DND-41 (cell line): Measurements from ENCODE around the gene ZAR1.

Source experiments
- ATAC-seq: fragments of 200-7000 bp; cut with Tn5 transposase; 3 replicates; pipeline ENCODE4 v1.9.1; 2021; ENCODE audit warnings: low read depth; ENCODE audit not compliant: insufficient read depth
- DNase-seq: peaks from one replicate; pipeline ENCODE4 v3.0.0-alpha.2; 2020
- H2AFZ ChIP-seq: 2 replicates; pipeline ENCODE4 v1.6.0; 2012; ENCODE audit warnings: low read depth, low read length
- H3K27ac ChIP-seq: 2 replicates; pipeline ENCODE4 v1.5.1; 2012; ENCODE audit warnings: low read length, inconsistent platforms
- H3K27me3 ChIP-seq: fragments of 200-600 bp; sonication (generic); 2 replicates; pipeline ENCODE4 v1.6.0; 2012; ENCODE audit warnings: low read length, mild to moderate bottlenecking, inconsistent platforms; ENCODE audit not compliant: insufficient read depth, poor library complexity
- H3K36me3 ChIP-seq: 2 replicates; pipeline ENCODE4 v1.5.1; 2012; ENCODE audit warnings: low read length, inconsistent platforms; ENCODE audit not compliant: insufficient read depth
- H3K4me1 ChIP-seq: 2 replicates; pipeline ENCODE4 v1.5.1; 2012; ENCODE audit warnings: mild to moderate bottlenecking, low read length; ENCODE audit not compliant: insufficient read depth
- H3K4me2 ChIP-seq: 2 replicates; pipeline ENCODE4 v1.6.0; 2012; ENCODE audit warnings: mild to moderate bottlenecking, moderate library complexity, low read length, inconsistent platforms; ENCODE audit not compliant: insufficient read depth
- H3K4me3 ChIP-seq, 2 experiments: fragments of 200-600 bp in 1 of 2; shearing (Covaris generic) in 1 of 2; 2 replicates each; pipeline ENCODE4 v1.5.1; 2012 to 2016; ENCODE audit warnings: inconsistent platforms in 2 of 2, low read length in 2 of 2, mild to moderate bottlenecking in 2 of 2, low read depth in 1 of 2, moderate library complexity in 1 of 2
- H3K79me2 ChIP-seq: 2 replicates; pipeline ENCODE4 v1.6.0; 2012; ENCODE audit warnings: low read length, inconsistent platforms; ENCODE audit not compliant: insufficient read depth
- H3K9ac ChIP-seq: 2 replicates; pipeline ENCODE4 v1.6.0; 2012; ENCODE audit warnings: low read depth, mild to moderate bottlenecking, inconsistent platforms, low read length, moderate library complexity
- H3K9me3 ChIP-seq: 2 replicates; pipeline ENCODE4 v1.5.1; 2012; ENCODE audit warnings: low read length, moderate library complexity, mild to moderate bottlenecking, inconsistent platforms; ENCODE audit not compliant: insufficient read depth, severe bottlenecking
- H4K20me1 ChIP-seq: 2 replicates; pipeline ENCODE4 v1.6.0; 2012; ENCODE audit warnings: low read length; ENCODE audit not compliant: insufficient read depth
- EZH2 ChIP-seq: IDR thresholded peaks from 3 replicates; pipeline ENCODE4 v1.6.1; 2012; ENCODE audit warnings: borderline replicate concordance, low read depth, mild to moderate bottlenecking, moderate library complexity, low read length, inconsistent platforms; ENCODE audit not compliant: severe bottlenecking
- TF ChIP-seq, protein P1 (sequence below): IDR thresholded peaks from 2 replicates; pipeline ENCODE4 v1.5.1; 2012; ENCODE audit warnings: borderline replicate concordance, low read length, moderate library complexity, mild to moderate bottlenecking; ENCODE audit not compliant: poor library complexity, severe bottlenecking; ENCODE audit errors: extremely low read depth

The ZAR1 gene

GRCh38 chr4:48495941-48496340 is 5.9 kb downstream of the ZAR1 start:
- Histone ChIP-seq H4K20me1 (no peaks in the 10 kb centered on the region), H3K36me3 (peaks cover 26% of the 10 kb centered on the region)

DNA sequence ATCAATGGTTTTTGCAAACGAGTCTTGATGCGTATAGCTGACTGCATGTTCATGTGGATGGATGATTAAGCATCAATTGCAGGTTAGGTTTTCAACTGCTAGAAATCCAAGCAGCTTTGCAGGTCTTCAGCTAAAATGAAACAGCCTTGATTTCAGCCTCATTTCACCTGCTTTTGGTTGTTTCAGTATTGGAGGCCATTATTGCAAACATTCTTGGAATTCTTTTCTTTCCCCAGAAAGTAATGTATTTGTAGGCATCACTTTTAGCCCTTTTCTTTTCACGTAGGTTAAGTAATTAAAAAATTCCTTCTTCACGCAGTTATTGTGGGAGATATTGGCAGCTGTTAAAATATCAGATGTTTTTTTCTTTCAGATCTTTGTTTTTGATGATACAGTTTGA is 8.8 kb downstream of the ZAR1 start:
- H4K20me1 ChIP-seq, result no peaks in the 10 kb centered on the region
- H3K36me3 ChIP-seq, result peaks cover 44% of the 10 kb centered on the region
- no peak overlapping the region for H3K9ac ChIP-seq
- H3K27me3 ChIP-seq, result no peaks in the 10 kb centered on the region
- ATAC-seq, result no peak
- H3K79me2 ChIP-seq, result no peaks in the 10 kb centered on the region
- no peak overlapping the region for H3K27ac ChIP-seq
- H3K4me1 ChIP-seq, result no peaks in the 10 kb centered on the region
- H3K9me3 ChIP-seq, result no peaks in the 10 kb centered on the region
- no peak for DNase-seq
- H3K4me2 ChIP-seq, result no peak overlapping the region
- no peak for TF ChIP-seq EZH2
- no peak overlapping the region for H2AFZ ChIP-seq
- H3K4me3 ChIP-seq, result no peak overlapping the region

More at GRCh38 chr4:48495941-48496340, 5.9 kb downstream of the ZAR1 start:
- no peak for TF ChIP-seq EZH2
- TF ChIP-seq, protein P1, sequence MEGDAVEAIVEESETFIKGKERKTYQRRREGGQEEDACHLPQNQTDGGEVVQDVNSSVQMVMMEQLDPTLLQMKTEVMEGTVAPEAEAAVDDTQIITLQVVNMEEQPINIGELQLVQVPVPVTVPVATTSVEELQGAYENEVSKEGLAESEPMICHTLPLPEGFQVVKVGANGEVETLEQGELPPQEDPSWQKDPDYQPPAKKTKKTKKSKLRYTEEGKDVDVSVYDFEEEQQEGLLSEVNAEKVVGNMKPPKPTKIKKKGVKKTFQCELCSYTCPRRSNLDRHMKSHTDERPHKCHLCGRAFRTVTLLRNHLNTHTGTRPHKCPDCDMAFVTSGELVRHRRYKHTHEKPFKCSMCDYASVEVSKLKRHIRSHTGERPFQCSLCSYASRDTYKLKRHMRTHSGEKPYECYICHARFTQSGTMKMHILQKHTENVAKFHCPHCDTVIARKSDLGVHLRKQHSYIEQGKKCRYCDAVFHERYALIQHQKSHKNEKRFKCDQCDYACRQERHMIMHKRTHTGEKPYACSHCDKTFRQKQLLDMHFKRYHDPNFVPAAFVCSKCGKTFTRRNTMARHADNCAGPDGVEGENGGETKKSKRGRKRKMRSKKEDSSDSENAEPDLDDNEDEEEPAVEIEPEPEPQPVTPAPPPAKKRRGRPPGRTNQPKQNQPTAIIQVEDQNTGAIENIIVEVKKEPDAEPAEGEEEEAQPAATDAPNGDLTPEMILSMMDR, result no peak
- Histone ChIP-seq H3K4me3 (no peak overlapping the region), H3K79me2 (no peaks in the 10 kb centered on the region), H3K4me2 (no peak overlapping the region), H3K27me3 (no peaks in the 10 kb centered on the region), H2AFZ (no peak overlapping the region), H3K9me3 (no peaks in the 10 kb centered on the region), H3K4me1 (no peaks in the 10 kb centered on the region), H3K9ac (no peak overlapping the region), H3K27ac (no peak overlapping the region)
- DNase-seq (no peak), ATAC-seq (no peak)

DNA sequence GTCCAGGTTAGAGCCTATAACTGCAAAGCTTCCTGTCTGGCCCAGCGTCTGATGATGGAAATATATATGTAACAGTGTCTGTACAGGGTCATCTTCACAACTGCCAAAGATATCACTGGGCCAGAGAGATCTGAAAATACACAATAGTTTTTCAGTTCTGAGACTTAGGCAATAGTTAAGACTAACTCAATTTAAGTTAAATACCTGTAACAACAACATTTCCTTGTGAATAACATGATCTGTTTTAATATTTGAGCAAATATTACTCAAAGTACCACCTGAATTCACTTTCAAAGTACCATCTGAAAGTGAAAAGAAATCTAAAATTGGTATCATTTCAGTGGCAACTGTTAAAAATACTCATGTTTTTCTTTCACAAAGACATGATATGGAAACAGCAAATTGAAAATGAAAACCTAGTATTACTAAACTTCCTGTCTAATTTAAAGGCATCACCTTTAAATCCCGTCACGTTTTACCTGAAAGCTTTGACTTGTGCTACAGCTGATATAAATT is 9.6 kb downstream of the ZAR1 start:
- H2AFZ ChIP-seq, result no peak overlapping the region
- H3K4me3 ChIP-seq, result no peak overlapping the region
- H3K4me1 ChIP-seq, result no peaks in the 10 kb centered on the region
- TF ChIP-seq, protein P1, result no peak
- no peak for TF ChIP-seq EZH2
- H3K9me3 ChIP-seq, result no peaks in the 10 kb centered on the region
- H3K4me2 ChIP-seq, result no peak overlapping the region
- H3K27ac ChIP-seq, result no peak overlapping the region
- H3K79me2 ChIP-seq, result no peaks in the 10 kb centered on the region
- ATAC-seq, result no peak
- no peaks in the 10 kb centered on the region for H3K27me3 ChIP-seq
- H3K36me3 ChIP-seq, result peaks cover 49% of the 10 kb centered on the region
- no peak overlapping the region for H3K9ac ChIP-seq
- no peak for DNase-seq
- no peaks in the 10 kb centered on the region for H4K20me1 ChIP-seq

DNA sequence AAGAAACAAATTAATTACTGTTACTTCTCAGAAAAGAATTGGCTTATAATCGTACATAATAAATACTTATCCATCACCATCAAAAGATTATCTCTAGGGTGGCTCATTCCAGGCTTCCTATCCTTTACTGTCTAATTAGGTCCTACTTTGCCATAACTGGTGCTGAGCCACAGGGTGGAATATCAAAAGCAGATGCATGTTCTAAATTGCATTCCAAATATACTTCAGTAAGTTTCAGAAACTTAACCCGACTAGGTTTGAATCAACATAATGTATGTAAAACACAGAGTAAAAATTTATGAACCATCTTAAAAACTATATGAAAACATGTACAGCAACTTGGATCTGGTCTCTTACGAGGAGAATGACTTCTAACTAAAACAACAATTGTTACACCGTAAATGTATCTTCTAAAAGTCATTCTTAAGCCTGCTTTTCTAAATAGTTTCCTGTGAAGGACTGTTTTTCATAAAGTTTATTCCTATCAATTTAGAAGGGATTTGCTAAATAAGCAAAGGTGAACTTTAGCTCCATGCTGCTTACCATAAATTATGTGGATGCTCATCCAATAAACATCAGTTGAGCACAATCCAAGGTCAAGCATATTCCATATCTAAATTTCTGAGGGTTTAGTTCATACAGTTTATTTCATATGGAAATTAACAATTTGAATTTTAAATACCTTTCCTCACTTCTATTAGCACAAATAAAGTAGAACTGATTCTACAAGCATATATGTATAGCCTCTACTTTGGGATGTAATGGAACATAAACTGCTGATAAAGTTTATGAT is 13.4 kb downstream of the ZAR1 start:
- Histone ChIP-seq H3K4me1 (no peaks in the 10 kb centered on the region), H3K27ac (no peak overlapping the region), H3K9me3 (no peaks in the 10 kb centered on the region), H3K4me3 (no peak overlapping the region), H3K36me3 (peaks cover 79% of the 10 kb centered on the region), H3K4me2 (no peak overlapping the region), H3K9ac (no peak overlapping the region), H3K27me3 (no peaks in the 10 kb centered on the region), H3K79me2 (no peaks in the 10 kb centered on the region), H2AFZ (no peak overlapping the region), H4K20me1 (no peaks in the 10 kb centered on the region)
- DNase-seq (no peak), ATAC-seq (no peak)
- TF ChIP-seq, protein P1, result no peak
- TF ChIP-seq EZH2, result no peak
